Activated T-cell treated with anti-CD3 and anti-CD28 coated beads, Interleukin-2, amount 50 U/mL, for 72 hours (primary cell): ENCODE results near the gene NUPR1. TPM values are rescaled to one million over a fixed set of nuclear protein-coding genes. Genes with fewer than 3 reads are reported as not detected.
"Not testable (repeated sequence)": the region's sequence is repeated elsewhere in the genome, so short reads cannot be mapped to it uniquely, and the experiment has no call there.

Experiments
- ATAC-seq, 2 donors: fragments of 150-1000 bp; cut with Tn5 transposase; replicated peaks in 1 of 2; 2 replicates each; pipeline ENCODE4 v1.10.0; 2021; ENCODE audit warnings: moderate library complexity in 2 of 2, mild to moderate bottlenecking in 1 of 2
- DNase-seq, 2 donors: peaks; one replicate each; pipeline ENCODE4 v3.0.0; 2021 to 2022; ENCODE audit warnings: mixed read lengths in 1 of 2
- H3K27ac Mint-ChIP-seq: one replicate; pipeline ENCODE4 v1.8.0; 2022; ENCODE audit warnings: mild to moderate bottlenecking, moderate library complexity, mixed read lengths
- H3K27me3 Mint-ChIP-seq: one replicate; pipeline ENCODE4 v1.8.0; 2022; ENCODE audit warnings: low read depth, mixed read lengths
- H3K36me3 Mint-ChIP-seq, 2 donors: one replicate each; pipeline ENCODE4 v1.8.0; 2022; ENCODE audit warnings: mixed read lengths in 2 of 2, mild to moderate bottlenecking in 1 of 2; ENCODE audit not compliant: insufficient read depth in 2 of 2
- H3K4me1 Mint-ChIP-seq: one replicate; pipeline ENCODE4 v1.8.0; 2022; ENCODE audit warnings: low read depth, mixed read lengths
- H3K4me3 Mint-ChIP-seq, 2 donors: one replicate each; pipeline ENCODE4 v1.8.0; 2022; ENCODE audit warnings: mild to moderate bottlenecking in 2 of 2, mixed read lengths in 2 of 2, moderate library complexity in 2 of 2
- H3K9me3 Mint-ChIP-seq, 2 donors: one replicate each; pipeline ENCODE4 v1.8.0; 2022; ENCODE audit warnings: mixed read lengths in 2 of 2
- total RNA-seq, 2 donors: library from RNA; stranded (reverse); gene quantifications; one replicate each; pipeline ENCODE4 v1.2.3, GENCODE V29; 2022

Gene NUPR1
- total RNA-seq, 2 donors from 2014 or later: not detected

GRCh38 chr16:28567292-28567691 is 28.5 kb upstream of the NUPR1 start:
- no peak for DNase-seq
- no peak overlapping the region for H3K4me3 Mint-ChIP-seq
- H3K27me3 Mint-ChIP-seq: no peaks in the 10 kb centered on the region
- no peak for ATAC-seq
- H3K27ac Mint-ChIP-seq: no peak overlapping the region
- H3K4me1 Mint-ChIP-seq: peaks cover 6% of the 10 kb centered on the region
- H3K9me3 Mint-ChIP-seq: peaks cover 6 to 9% of the 10 kb centered on the region in 2 donors
- H3K36me3 Mint-ChIP-seq: peaks cover 12 to 19% of the 10 kb centered on the region in 2 donors

GRCh38 chr16:28566233-28566925 is 27.6 kb upstream of the NUPR1 start:
- not testable (repeated sequence) for H3K27me3 Mint-ChIP-seq, H3K4me1 Mint-ChIP-seq, H3K4me3 Mint-ChIP-seq, H3K27ac Mint-ChIP-seq, ATAC-seq, DNase-seq, H3K9me3 Mint-ChIP-seq
- peaks cover 12 to 19% of the 10 kb centered on the region in 2 donors for H3K36me3 Mint-ChIP-seq

GRCh38 chr16:28563218-28563617 is 24.4 kb upstream of the NUPR1 start:
- DNase-seq: no peak
- Mint-ChIP-seq H3K27me3 (no peaks in the 10 kb centered on the region), H3K9me3 (peaks cover 6 to 9% of the 10 kb centered on the region in 2 donors), H3K27ac (no peak overlapping the region), H3K4me3 (no peak overlapping the region), H3K36me3 (peaks cover 17 to 32% of the 10 kb centered on the region in 2 donors), H3K4me1 (peaks cover 21% of the 10 kb centered on the region)
- ATAC-seq: no peak

GRCh38 chr16:28562199-28562598 is 23.4 kb upstream of the NUPR1 start:
- Mint-ChIP-seq H3K4me3 (no peak overlapping the region), H3K27ac (no peak overlapping the region), H3K9me3 (peaks cover 2 to 3% of the 10 kb centered on the region in 2 donors), H3K27me3 (no peaks in the 10 kb centered on the region), H3K36me3 (peaks cover 12 to 29% of the 10 kb centered on the region in 2 donors), H3K4me1 (peaks cover 25% of the 10 kb centered on the region)
- ATAC-seq (no peak), DNase-seq (no peak)

GRCh38 chr16:28561557-28562187 is 22.9 kb upstream of the NUPR1 start:
- ATAC-seq (no peak), DNase-seq (no peak)
- H3K27ac Mint-ChIP-seq: no peak overlapping the region
- peaks cover 11 to 27% of the 10 kb centered on the region in 2 donors for H3K36me3 Mint-ChIP-seq
- H3K4me3 Mint-ChIP-seq: no peak overlapping the region
- H3K9me3 Mint-ChIP-seq: peaks cover 2 to 3% of the 10 kb centered on the region in 2 donors
- H3K4me1 Mint-ChIP-seq: peaks cover 30% of the 10 kb centered on the region
- H3K27me3 Mint-ChIP-seq: no peaks in the 10 kb centered on the region

- no peak for ATAC-seq
- DNase-seq: no peak
- Mint-ChIP-seq H3K9me3 (no peaks in the 10 kb centered on the region), H3K27ac (no peak overlapping the region), H3K36me3 (peaks cover 5 to 17% of the 10 kb centered on the region in 2 donors), H3K4me3 (no peak overlapping the region), H3K4me1 (peaks cover 49% of the 10 kb centered on the region), H3K27me3 (no peaks in the 10 kb centered on the region)
Measured at GRCh38 chr16:28558456-28558855, 19.7 kb upstream of the NUPR1 start.

- H3K27ac Mint-ChIP-seq: peak overlapping the region; percentile 42
- no peaks in the 10 kb centered on the region for H3K27me3 Mint-ChIP-seq
- ATAC-seq (no peak), DNase-seq (no peak)
- H3K36me3 Mint-ChIP-seq: peaks cover 5 to 17% of the 10 kb centered on the region in 2 donors
- H3K4me1 Mint-ChIP-seq: peaks cover 58% of the 10 kb centered on the region
- H3K9me3 Mint-ChIP-seq: no peaks in the 10 kb centered on the region
- H3K4me3 Mint-ChIP-seq: no peak overlapping the region
Measured at GRCh38 chr16:28556914-28557320, 18.1 kb upstream of the NUPR1 start.

- peak; percentile 12 to 19 for DNase-seq
- peak overlapping the region; percentile 27 for H3K27ac Mint-ChIP-seq
- H3K4me3 Mint-ChIP-seq: peak overlapping the region; percentile 63 to 91
- H3K27me3 Mint-ChIP-seq: no peaks in the 10 kb centered on the region
- peaks cover 5 to 17% of the 10 kb centered on the region in 2 donors for H3K36me3 Mint-ChIP-seq
- H3K4me1 Mint-ChIP-seq: peaks cover 58% of the 10 kb centered on the region
- ATAC-seq: peak; percentile 39 to 61
- H3K9me3 Mint-ChIP-seq: no peaks in the 10 kb centered on the region
Measured at GRCh38 chr16:28555561-28555960, 16.8 kb upstream of the NUPR1 start.

GRCh38 chr16:28554634-28555423 is 16.1 kb upstream of the NUPR1 start:
- no peak for DNase-seq
- H3K9me3 Mint-ChIP-seq: no peaks in the 10 kb centered on the region
- peaks cover 5 to 16% of the 10 kb centered on the region in 2 donors for H3K36me3 Mint-ChIP-seq
- H3K4me3 Mint-ChIP-seq: peak overlapping the region; percentile 90 to 91
- peaks cover 55% of the 10 kb centered on the region for H3K4me1 Mint-ChIP-seq
- no peak for ATAC-seq
- H3K27ac Mint-ChIP-seq: peak overlapping the region; percentile 66
- no peaks in the 10 kb centered on the region for H3K27me3 Mint-ChIP-seq

GRCh38 chr16:28553776-28554633 is 15.2 kb upstream of the NUPR1 start, which contains the start of gene SGF29:
Gene SGF29, plus strand, starts transcription at chr16:28553920. Its CDS starts 27,150 bp downstream, at chr16:28581070.
- Mint-ChIP-seq H3K27ac (peak within 1 kb of the TSS; percentile 95), H3K4me3 (peak within 1 kb of the TSS; percentile 91 to 94)

GRCh38 chr16:28549301-28549899 is 10.6 kb upstream of the NUPR1 start:
- no peaks in the 10 kb centered on the region for H3K9me3 Mint-ChIP-seq
- no peak overlapping the region for H3K27ac Mint-ChIP-seq
- peak overlapping the region in 1 of 2 donors; percentile 24 for H3K4me3 Mint-ChIP-seq
- peaks cover 13% of the 10 kb centered on the region for H3K4me1 Mint-ChIP-seq
- no peak for DNase-seq
- no peak for ATAC-seq
- H3K36me3 Mint-ChIP-seq: no peaks in the 10 kb centered on the region
- H3K27me3 Mint-ChIP-seq: no peaks in the 10 kb centered on the region

More at GRCh38 chr16:28553776-28554633, 15.2 kb upstream of the NUPR1 start, which contains the start of gene SGF29:
- Mint-ChIP-seq H3K9me3 (no peaks in the 10 kb centered on the region), H3K4me1 (peaks cover 50% of the 10 kb centered on the region), H3K27me3 (no peaks in the 10 kb centered on the region), H3K36me3 (peaks cover 3 to 11% of the 10 kb centered on the region in 2 donors)
- DNase-seq: peak; percentile 92 to 93
- peak; percentile 86 to 89 for ATAC-seq

- no peak overlapping the region for H3K27ac Mint-ChIP-seq
Measured at GRCh38 chr16:28548306-28548802, 9.6 kb upstream of the NUPR1 start.

More at GRCh38 chr16:28548306-28548802, 9.6 kb upstream of the NUPR1 start:
- H3K9me3 Mint-ChIP-seq: no peaks in the 10 kb centered on the region
- H3K27me3 Mint-ChIP-seq: no peaks in the 10 kb centered on the region
- ATAC-seq: no peak
- DNase-seq: no peak
- no peak overlapping the region for H3K4me3 Mint-ChIP-seq
- no peaks in the 10 kb centered on the region for H3K36me3 Mint-ChIP-seq
- peaks cover 8% of the 10 kb centered on the region for H3K4me1 Mint-ChIP-seq
